Transverse colon (tissue), 4 donors: ENCODE measurements around the gene ALMS1. TPM values are rescaled to one million over a fixed set of nuclear protein-coding genes. Genes with fewer than 3 reads are reported as not detected.

Experiments used
- DNase-seq: peaks from one replicate; pipeline ENCODE4 v3.0.0-alpha.2; 2019
- H3K27ac ChIP-seq, 4 donors: fragments of 200-600 bp; sonication (generic); 2 replicates each; pipeline ENCODE4 v1.5.1; 2016 to 2018; ENCODE audit warnings: inconsistent platforms in 4 of 4
- H3K27me3 ChIP-seq: fragments of 200-600 bp; sonication (generic); 2 replicates; pipeline ENCODE4 v1.5.1; 2017; ENCODE audit warnings: inconsistent platforms
- H3K36me3 ChIP-seq, 4 donors: fragments of 200-600 bp; sonication (generic); 2 replicates each; pipeline ENCODE4 v1.5.1; 2017 to 2019; ENCODE audit warnings: inconsistent platforms in 4 of 4
- H3K4me1 ChIP-seq, 4 donors: fragments of 200-600 bp; sonication (generic); 2 replicates each; pipeline ENCODE4 v1.5.1; 2017 to 2020; ENCODE audit warnings: inconsistent platforms in 4 of 4
- H3K4me3 ChIP-seq, 4 donors: fragments of 200-600 bp; sonication (generic); 1 replicate in 1 of 4; 2 replicates in 3 of 4; pipeline versions ENCODE4 v1.5.1 to v1.6.1; 2017 to 2019; ENCODE audit warnings: inconsistent platforms in 4 of 4
- H3K9me3 ChIP-seq, 2 donors: fragments of 200-600 bp; sonication (generic); 2 replicates each; pipeline ENCODE4 v1.5.1; 2017 to 2019; ENCODE audit warnings: inconsistent platforms in 2 of 2
- CTCF ChIP-seq, 5 experiments: fragments of 200-600 bp in 3 of 5; fragments of 450-650 bp in 2 of 5; sonication (generic) in 3 of 5; IDR thresholded peaks; 1 replicate in 2 of 5; 2 replicates in 3 of 5; pipeline ENCODE4 v1.5.1; 2016 to 2017; ENCODE audit warnings: antibody characterized with exemption in 5 of 5, inconsistent platforms in 3 of 5, mild to moderate bottlenecking in 2 of 5, moderate library complexity in 1 of 5
- EP300 ChIP-seq: sonication (generic); formaldehyde crosslinking; IDR thresholded peaks from one replicate; pipeline ENCODE4 v1.6.1; 2017; ENCODE audit warnings: antibody characterized with exemption, low read depth
- POLR2A ChIP-seq: fragments of 450-650 bp; IDR thresholded peaks from one replicate; pipeline ENCODE4 v1.6.1; 2016; ENCODE audit warnings: antibody characterized with exemption, mild to moderate bottlenecking, moderate library complexity
- POLR2AphosphoS5 ChIP-seq, 3 donors: sonication (generic); formaldehyde crosslinking; IDR thresholded peaks; one replicate each; pipeline ENCODE4 v1.6.1; 2016; ENCODE audit warnings: antibody characterized with exemption in 3 of 3
- WGBS, 2 donors: methylation state at CpG; one replicate each; pipeline ENCODE4 v1.1.5; 2018; ENCODE audit warnings: low coverage in 1 of 2; 5-methylcytosine and 5-hydroxymethylcytosine counted together
- in situ Hi-C, 4 donors: fragments of 200-750 bp; cut with MboI; loops; one replicate each; pipeline versions ENCODE4 v1.15.0 to v1.15.1; 2017; ENCODE audit warnings: low sequenced_read_pairs in 3 of 4, low pct_ligation_motif_present in 1 of 4, low pct_unique_long_range_greater_than_20kb in 1 of 4
- intact Hi-C: fragments of 100-400 bp; cut with DNase I; formaldehyde crosslinking; loops from one replicate; pipeline ENCODE4 v1.15.1; 2023; ENCODE audit warnings: low total_unique reads
- total RNA-seq, 4 donors: library from RNA; depleted of rRNA; stranded (reverse); fragments of >200 nt; gene quantifications; one replicate each; pipeline ENCODE4 v1.1.0, GENCODE V29; 2016

Gene ALMS1
- total RNA-seq, 4 donors from 2014 or later: 22.4 to 72.4 (median 29.9) TPM

GRCh38 chr2:73359915-73360697 lies 25.5 kb upstream of the ALMS1 start:
- Histone ChIP-seq H3K9me3 (no peaks in the 10 kb centered on the region), H3K36me3 (no peaks in the 10 kb centered on the region), H3K4me3 (no peak overlapping the region), H3K27me3 (no peaks in the 10 kb centered on the region), H3K27ac (no peak overlapping the region), H3K4me1 (no peaks in the 10 kb centered on the region)
- intact Hi-C loops: loop anchor here (5.0 kb wide), 1 partner anchor 947 kb away; no protein-coding TSS in a partner anchor
- peak in 2 of 5 experiments; percentile 8 to 18 for TF ChIP-seq CTCF (IDR thresholded peaks at IDR 0.05)
- TF ChIP-seq EP300: no peak
- no peak for TF ChIP-seq POLR2AphosphoS5 (IDR thresholded peaks at IDR 0.05)
- no peak for DNase-seq
- 33 to 38% methylated on average over 2 of the region's 2 CpGs for WGBS, 2 donors
- in situ Hi-C loops: no loop called here

- WGBS, 2 donors: 67 to 84% methylated on average over 1 of the region's 1 CpG
- no peak for DNase-seq
- Histone ChIP-seq H3K36me3 (no peaks in the 10 kb centered on the region), H3K4me3 (no peak overlapping the region), H3K4me1 (no peaks in the 10 kb centered on the region), H3K27me3 (no peaks in the 10 kb centered on the region), H3K9me3 (no peaks in the 10 kb centered on the region), H3K27ac (no peak overlapping the region)
- in situ Hi-C loops (no loop called here), intact Hi-C loops (no loop called here)
- no peak for TF ChIP-seq EP300
- no peak for TF ChIP-seq POLR2AphosphoS5 (IDR thresholded peaks at IDR 0.05)
- TF ChIP-seq CTCF (IDR thresholded peaks at IDR 0.05): no peak
- TF ChIP-seq POLR2A: no peak
Observed at GRCh38 chr2:73366060-73366459, 19.6 kb upstream of the ALMS1 start.

GRCh38 chr2:73368781-73369180 lies 16.9 kb upstream of the ALMS1 start:
- H3K36me3 ChIP-seq: no peaks in the 10 kb centered on the region
- in situ Hi-C loops: no loop called here
- no peak overlapping the region for H3K27ac ChIP-seq
- TF ChIP-seq EP300: no peak
- no peak for TF ChIP-seq POLR2AphosphoS5 (IDR thresholded peaks at IDR 0.05)
- TF ChIP-seq CTCF (IDR thresholded peaks at IDR 0.05): no peak
- TF ChIP-seq POLR2A: no peak
- 69 to 70% methylated on average over 2 of the region's 2 CpGs for WGBS, 2 donors
- DNase-seq: no peak
- H3K4me1 ChIP-seq: no peaks in the 10 kb centered on the region
- no peaks in the 10 kb centered on the region for H3K9me3 ChIP-seq
- no peak overlapping the region for H3K4me3 ChIP-seq
- intact Hi-C loops: no loop called here
- no peaks in the 10 kb centered on the region for H3K27me3 ChIP-seq

GRCh38 chr2:73370348-73370747 lies 15.3 kb upstream of the ALMS1 start:
- in situ Hi-C loops: no loop called here
- Histone ChIP-seq H3K4me3 (no peak overlapping the region), H3K27ac (no peak overlapping the region), H3K9me3 (no peaks in the 10 kb centered on the region), H3K27me3 (peaks cover 4% of the 10 kb centered on the region), H3K36me3 (no peaks in the 10 kb centered on the region), H3K4me1 (no peaks in the 10 kb centered on the region)
- no peak for DNase-seq
- TF ChIP-seq POLR2AphosphoS5 (IDR thresholded peaks at IDR 0.05) (no peak), EP300 (no peak), POLR2A (no peak), CTCF (IDR thresholded peaks at IDR 0.05) (no peak)
- intact Hi-C loops: no loop called here
- WGBS, 2 donors: 93% methylated on average over 3 of the region's 3 CpGs; no CpG with 5 or more reads in 1 of the 2 donors
